GM23338 (cell line): ENCODE measurements around the gene ZC3H6. TPM values are rescaled to one million over a fixed set of nuclear protein-coding genes. Genes with fewer than 3 reads are reported as not detected.

Experiments used
- ATAC-seq: fragments of 200-7000 bp; cut with Tn5 transposase; 3 replicates; pipeline ENCODE4 v1.9.1; 2020
- DNase-seq: peaks from one replicate; pipeline ENCODE4 v3.0.0-alpha.2; 2015; ENCODE audit warnings: low spot score
- H2AFZ ChIP-seq: fragments of 200-600 bp; sonication (generic); 2 replicates; pipeline ENCODE4 v1.8.0; 2016; ENCODE audit warnings: antibody characterized with exemption, mild to moderate bottlenecking, moderate library complexity
- H3F3A ChIP-seq: fragments of 200-600 bp; sonication (generic); replicated peaks from 2 replicates; pipeline ENCODE4 v1.8.0; 2017; ENCODE audit warnings: antibody characterized with exemption, mixed run types, low read depth
- H3K27ac ChIP-seq: fragments of 200-600 bp; sonication (generic); 2 replicates; pipeline ENCODE4 v1.6.1; 2016; ENCODE audit warnings: low read depth
- H3K27me3 ChIP-seq: fragments of 200-600 bp; sonication (generic); 2 replicates; pipeline ENCODE4 v1.8.0; 2016; ENCODE audit warnings: mild to moderate bottlenecking, mixed run types, moderate library complexity; ENCODE audit not compliant: insufficient read depth
- H3K36me3 ChIP-seq: fragments of 200-600 bp; sonication (generic); 2 replicates; pipeline ENCODE4 v1.8.0; 2016; ENCODE audit warnings: mild to moderate bottlenecking; ENCODE audit not compliant: insufficient read depth
- H3K4me1 ChIP-seq: fragments of 200-600 bp; sonication (generic); 2 replicates; pipeline ENCODE4 v1.8.0; 2016; ENCODE audit warnings: mild to moderate bottlenecking, moderate library complexity; ENCODE audit not compliant: insufficient read depth
- H3K4me2 ChIP-seq: fragments of 200-600 bp; sonication (generic); 2 replicates; pipeline ENCODE4 v1.7.1; 2017; ENCODE audit warnings: mixed run types
- H3K4me3 ChIP-seq: fragments of 200-600 bp; sonication (generic); 2 replicates; pipeline ENCODE4 v1.6.1; 2016; ENCODE audit warnings: mixed run types
- H3K79me2 ChIP-seq: fragments of 200-600 bp; sonication (generic); replicated peaks from 2 replicates; pipeline ENCODE4 v1.8.0; 2017; ENCODE audit warnings: mild to moderate bottlenecking; ENCODE audit not compliant: insufficient read depth
- H3K9me2 ChIP-seq: fragments of 200-600 bp; sonication (generic); 2 replicates; pipeline ENCODE4 v1.8.0; 2017; ENCODE audit not compliant: insufficient read depth
- H4K20me1 ChIP-seq: fragments of 200-600 bp; sonication (generic); replicated peaks from 2 replicates; pipeline ENCODE4 v1.8.0; 2017; ENCODE audit warnings: mild to moderate bottlenecking; ENCODE audit not compliant: insufficient read depth
- H3K27ac Mint-ChIP-seq: 2 replicates; pipeline ENCODE4 v1.8.0; 2020; ENCODE audit warnings: inconsistent platforms, mild to moderate bottlenecking, moderate library complexity, mixed read lengths
- H3K27me3 Mint-ChIP-seq: 3 replicates; pipeline ENCODE4 v1.8.0; 2022; ENCODE audit warnings: low read depth, mild to moderate bottlenecking, moderate library complexity, mixed read lengths, inconsistent platforms; ENCODE audit not compliant: insufficient read depth, poor library complexity
- H3K36me3 Mint-ChIP-seq: 3 replicates; pipeline ENCODE4 v1.8.0; 2021; ENCODE audit warnings: low read depth, mild to moderate bottlenecking, inconsistent platforms, moderate library complexity, mixed read lengths
- H3K4me1 Mint-ChIP-seq: 3 replicates; pipeline ENCODE4 v1.8.0; 2020; ENCODE audit warnings: mild to moderate bottlenecking, inconsistent platforms, mixed read lengths
- H3K4me3 Mint-ChIP-seq: 3 replicates; pipeline ENCODE4 v1.8.0; 2021; ENCODE audit warnings: moderate library complexity, mild to moderate bottlenecking, inconsistent platforms, mixed read lengths
- H3K9me3 Mint-ChIP-seq: 3 replicates; pipeline ENCODE4 v1.8.0; 2020; ENCODE audit warnings: moderate library complexity, mild to moderate bottlenecking, inconsistent platforms, mixed read lengths
- CTCF ChIP-seq, 2 experiments: fragments of 200-600 bp in 1 of 2; sonication (generic) in 1 of 2; conservative IDR thresholded peaks; 2 replicates each; pipeline versions ENCODE4 v1.5.1 to v1.6.1; 2016 to 2017; ENCODE audit warnings: antibody characterized with exemption in 2 of 2, low read depth in 2 of 2, mild to moderate bottlenecking in 2 of 2, moderate library complexity in 1 of 2
- ETS1 ChIP-seq: IDR thresholded peaks from 2 replicates; pipeline ENCODE4 v1.6.1; 2016; ENCODE audit warnings: antibody characterized with exemption
- EZH2 ChIP-seq: fragments of 200-600 bp; sonication (generic); IDR thresholded peaks from one replicate; pipeline ENCODE4 v1.8.0; 2017; ENCODE audit warnings: antibody characterized with exemption, mild to moderate bottlenecking, low read depth; ENCODE audit not compliant: unreplicated experiment
- EZH2phosphoT487 ChIP-seq: fragments of 200-600 bp; sonication (generic); IDR thresholded peaks from one replicate; pipeline ENCODE4 v1.8.1; 2018; ENCODE audit warnings: antibody characterized with exemption; ENCODE audit not compliant: unreplicated experiment
- NANOG ChIP-seq: IDR thresholded peaks from 2 replicates; pipeline ENCODE4 v1.6.1; 2016; ENCODE audit warnings: antibody characterized with exemption, borderline replicate concordance
- POLR2AphosphoS5 ChIP-seq: IDR thresholded peaks from 2 replicates; pipeline ENCODE4 v1.6.1; 2016; ENCODE audit warnings: antibody characterized with exemption, low read depth
- STAT1 ChIP-seq: IDR thresholded peaks from one replicate; pipeline ENCODE4 v1.6.1; 2016; ENCODE audit warnings: antibody characterized with exemption; ENCODE audit not compliant: unreplicated experiment
- ZNF114 ChIP-seq: fragments of 250-450 bp; sonication (Bioruptor Pico); IDR thresholded peaks from 2 replicates; pipeline ENCODE4 v1.5.0; 2020; ENCODE audit warnings: mild to moderate bottlenecking, moderate library complexity
- ZNF331 ChIP-seq: fragments of 250-450 bp; sonication (Bioruptor Pico); IDR thresholded peaks from 2 replicates; pipeline ENCODE4 v1.5.0; 2020; ENCODE audit warnings: low read depth, mild to moderate bottlenecking, moderate library complexity
- ZNF462 ChIP-seq: fragments of 250-450 bp; sonication (Bioruptor Pico); IDR thresholded peaks from 2 replicates; pipeline ENCODE4 v1.5.0; 2020; ENCODE audit warnings: mild to moderate bottlenecking, moderate library complexity
- polyA plus RNA-seq: library from polyadenylated mRNA; unstranded; fragments of >200 nt; fragmentation: Nextera tagmentation; extraction: Ambion mirVana; gene quantifications from 2 replicates; pipeline ENCODE4 v1.2.1, GENCODE V29; 2016
- total RNA-seq: library from RNA; depleted of rRNA; stranded (reverse); fragments of >200 nt; shearing (Covaris generic); gene quantifications from 2 replicates; pipeline ENCODE4 v1.2.3, GENCODE V29; 2014

Gene ZC3H6
- total and polyA plus RNA-seq, 2 experiments from 2014 or later: 4.9 to 8.0 TPM

GRCh38 chr2:112318515-112318914 lies 43.1 kb downstream of the ZC3H6 start:
- Mint-ChIP-seq H3K27me3 (no peaks in the 10 kb centered on the region), H3K27ac (no peak overlapping the region), H3K36me3 (no peaks in the 10 kb centered on the region), H3K9me3 (no peaks in the 10 kb centered on the region), H3K4me3 (no peak overlapping the region), H3K4me1 (peaks cover 7% of the 10 kb centered on the region; the same call in 2 of the 3 replicates)
- H3K4me2 ChIP-seq: no peak overlapping the region
- H3K9me2 ChIP-seq: no peaks in the 10 kb centered on the region
- no peaks in the 10 kb centered on the region for H3K27me3 ChIP-seq
- H3K4me3 ChIP-seq: no peak overlapping the region
- no peak for ATAC-seq
- H3K79me2 ChIP-seq: no peaks in the 10 kb centered on the region
- H3F3A ChIP-seq: no peaks in the 10 kb centered on the region
- no peak overlapping the region for H3K27ac ChIP-seq
- H2AFZ ChIP-seq: no peak overlapping the region
- H3K4me1 ChIP-seq: no peaks in the 10 kb centered on the region
- H3K36me3 ChIP-seq: no peaks in the 10 kb centered on the region
- H4K20me1 ChIP-seq: no peaks in the 10 kb centered on the region
- TF ChIP-seq ETS1 (no peak), EZH2 (no peak), STAT1 (no peak), CTCF (conservative IDR thresholded peaks at IDR 0.05; ENCODE audit: low read depth in 2 of 2) (no peak), ZNF331 (no peak), POLR2AphosphoS5 (no peak), ZNF462 (no peak), EZH2phosphoT487 (no peak), ZNF114 (no peak), NANOG (no peak)
- no peak for DNase-seq
